ENCODE data around the gene CIART. TPM values are rescaled to one million over a fixed set of nuclear protein-coding genes. Genes with fewer than 3 reads are reported as not detected.
"Not testable (repeated sequence)": the region's sequence is repeated elsewhere in the genome, so short reads cannot be mapped to it uniquely, and the experiment has no call there.

CIART gene, protein sequence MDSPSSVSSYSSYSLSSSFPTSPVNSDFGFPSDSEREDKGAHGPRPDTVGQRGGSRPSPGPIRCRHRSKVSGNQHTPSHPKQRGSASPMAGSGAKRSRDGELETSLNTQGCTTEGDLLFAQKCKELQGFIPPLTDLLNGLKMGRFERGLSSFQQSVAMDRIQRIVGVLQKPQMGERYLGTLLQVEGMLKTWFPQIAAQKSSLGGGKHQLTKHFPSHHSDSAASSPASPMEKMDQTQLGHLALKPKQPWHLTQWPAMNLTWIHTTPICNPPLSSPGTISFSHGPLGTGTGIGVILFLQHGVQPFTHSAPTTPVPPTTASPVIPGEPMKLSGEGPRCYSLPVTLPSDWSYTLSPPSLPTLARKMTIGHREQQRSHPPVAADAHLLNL
- 2.1 TPM for total RNA-seq

GRCh38 chr1:150281758-150282557 is at the start of gene CIART:
TSS of gene CIART (plus strand) at chr1:150282554. CDS start at chr1:150283268, 714 bp downstream.
- DNase-seq: peak; percentile 98

GRCh38 chr1:150232921-150233320 is 49.4 kb upstream of the CIART start:
- DNase-seq: not testable (repeated sequence)

DNA sequence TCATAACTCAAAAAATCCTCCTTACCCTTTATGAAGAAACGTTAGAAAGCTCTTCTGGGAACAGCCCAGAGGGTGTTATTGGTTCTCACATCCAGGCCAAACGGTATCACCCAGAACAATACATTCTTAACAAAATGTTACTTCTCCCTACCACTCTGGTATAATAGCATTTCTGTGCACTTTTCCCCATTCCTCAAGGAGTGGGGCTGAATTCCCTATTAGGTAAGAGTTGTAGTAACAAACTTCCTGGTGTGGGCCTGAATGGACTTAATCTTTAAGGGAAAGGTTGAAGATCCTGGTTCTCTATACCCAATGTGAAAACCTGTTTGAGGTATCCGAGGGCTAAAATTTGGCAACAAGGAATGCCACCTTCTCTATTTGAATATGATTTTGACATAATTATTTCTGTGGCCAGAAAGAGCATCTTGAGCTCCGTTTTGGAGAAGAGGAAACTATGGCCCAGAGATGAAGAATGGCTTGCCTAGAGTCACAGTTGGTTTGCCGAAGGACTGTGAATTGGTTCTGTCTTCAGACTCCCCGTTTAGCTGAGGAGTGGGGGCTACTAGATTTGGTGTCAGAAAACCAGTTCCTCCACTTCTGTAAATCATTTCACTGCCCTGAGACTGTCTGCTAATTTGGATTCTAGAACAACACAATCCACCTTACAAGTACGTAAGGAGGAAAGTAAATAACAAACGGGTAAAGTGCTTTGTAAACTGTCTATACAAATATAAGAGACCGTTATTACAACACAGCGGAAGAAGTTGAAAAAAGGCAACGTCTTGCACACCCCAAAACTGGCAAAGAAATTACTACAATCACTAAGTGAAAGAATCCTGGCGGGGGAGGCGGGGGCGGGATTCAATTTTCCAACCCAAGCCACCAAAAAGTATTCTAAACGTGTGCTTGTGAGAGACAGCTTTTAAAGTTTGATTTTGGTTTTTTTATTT is 48.7 kb upstream of the CIART start:
- no peak for DNase-seq

DNA sequence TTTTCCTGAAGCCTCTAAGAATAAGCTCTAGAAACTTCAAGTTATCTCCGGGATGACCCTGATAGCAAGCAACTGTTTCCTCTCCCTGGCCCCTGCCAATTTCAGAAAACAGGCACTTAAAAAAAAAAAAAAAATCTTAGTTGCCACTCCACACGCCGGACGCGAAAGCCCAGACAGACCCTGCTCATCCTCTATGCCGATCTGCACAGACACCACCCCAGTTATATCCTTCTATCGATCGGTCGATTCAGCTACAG is 48.1 kb upstream of the CIART start:
- DNase-seq: no peak

DNA sequence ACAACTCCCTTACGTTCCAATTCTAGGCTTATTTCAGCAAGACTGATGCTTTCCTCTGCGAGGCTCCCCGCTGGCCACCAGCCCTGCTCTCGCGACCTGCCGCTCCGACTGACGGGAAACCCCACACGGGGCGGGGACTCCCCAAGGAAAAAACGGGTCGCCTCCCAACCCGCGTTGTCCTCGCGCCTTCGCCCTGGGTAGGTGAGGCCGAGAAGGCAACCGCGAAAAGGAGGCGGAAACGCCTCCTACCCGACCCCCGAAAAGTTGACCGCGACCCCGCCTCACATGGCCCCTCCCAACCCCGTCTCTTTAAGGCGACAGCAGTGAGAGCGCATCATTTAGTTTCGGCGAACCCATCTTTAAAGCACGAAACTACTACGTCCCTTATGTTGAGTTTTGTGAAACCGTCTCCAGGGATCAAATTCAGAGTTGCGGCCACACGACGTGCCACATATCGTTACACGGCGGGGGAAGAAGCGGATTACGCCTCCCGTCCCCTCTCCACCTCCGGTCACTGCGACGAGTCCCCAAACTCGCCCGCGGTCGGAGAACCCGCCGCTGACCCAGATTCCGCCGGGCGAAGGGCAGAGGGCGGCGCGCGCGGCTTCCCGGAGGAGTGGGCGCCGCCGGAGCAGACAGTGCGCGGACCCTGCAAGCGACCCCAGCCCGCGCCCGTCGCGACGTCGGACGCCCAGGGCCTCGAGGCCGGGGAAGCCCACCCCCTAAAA is 47.6 kb upstream of the CIART start:
- peak; percentile 77 for DNase-seq

- no peak for DNase-seq
Observed at GRCh38 chr1:150235294-150235851, 47.0 kb upstream of the CIART start.

DNA sequence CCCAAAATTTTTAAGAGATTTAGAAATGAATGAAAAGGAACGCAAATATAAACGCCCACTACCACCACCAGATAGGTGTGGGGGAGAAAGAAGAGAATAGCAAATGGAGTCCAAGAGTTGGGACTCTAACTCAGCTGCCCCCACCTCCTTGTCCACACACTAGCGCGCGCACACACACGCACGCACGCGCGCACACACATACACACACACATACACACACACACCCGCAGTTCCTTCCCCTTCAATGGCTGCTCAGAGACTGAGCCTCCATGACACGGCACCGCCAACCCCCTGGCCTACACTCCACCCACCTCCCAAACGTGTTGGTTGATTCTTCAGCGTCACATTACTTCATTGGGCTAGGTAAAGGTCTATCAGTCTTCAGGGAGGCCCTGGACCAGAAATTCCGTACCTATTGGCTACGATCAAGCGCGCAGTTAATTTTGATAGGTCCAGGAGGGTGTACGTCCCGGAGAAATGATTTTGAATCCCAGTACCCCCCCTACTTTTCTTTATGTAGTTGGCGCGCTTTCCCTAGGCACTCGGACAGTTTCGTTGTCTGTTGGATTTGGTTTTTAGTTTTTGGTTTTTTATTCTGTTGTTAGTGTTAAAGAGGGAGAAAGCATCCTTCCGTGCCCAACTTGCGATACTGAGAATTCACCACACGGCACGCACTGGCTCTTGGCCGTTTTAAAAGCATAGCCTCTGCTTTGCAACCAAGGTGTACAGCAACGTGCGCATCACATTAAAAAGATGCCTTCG is 46.3 kb upstream of the CIART start, which contains the start of gene ANP32E:
ANP32E (minus strand) TSS at position 261 of the 762 bp plus-strand sequence. CDS start 326 bp downstream, outside the sequence.
- DNase-seq: peak; percentile 100

DNA sequence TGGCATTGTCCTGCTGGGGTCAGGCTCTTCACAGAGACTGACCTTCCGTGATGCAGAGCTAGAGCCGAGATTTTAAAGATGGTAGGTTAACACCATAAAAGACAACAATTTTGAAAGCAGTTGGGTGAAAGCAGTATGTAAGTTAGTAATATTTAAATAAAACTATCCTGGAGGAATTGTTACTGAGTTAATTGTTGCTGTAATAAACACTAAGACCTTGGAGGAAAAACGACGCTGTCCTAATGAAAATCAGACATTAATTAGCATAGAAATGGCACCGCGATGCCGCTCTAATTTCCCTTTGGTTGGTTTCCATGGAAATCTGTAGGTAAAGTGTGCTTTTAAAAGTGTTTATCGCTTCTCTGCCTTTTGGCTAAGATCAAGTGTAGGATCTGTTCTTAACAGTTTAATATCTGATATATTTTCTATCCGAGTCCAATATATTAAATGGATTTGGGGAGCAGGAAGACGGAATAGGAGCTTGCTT is 45.7 kb upstream of the CIART start:
- DNase-seq: no peak

DNA sequence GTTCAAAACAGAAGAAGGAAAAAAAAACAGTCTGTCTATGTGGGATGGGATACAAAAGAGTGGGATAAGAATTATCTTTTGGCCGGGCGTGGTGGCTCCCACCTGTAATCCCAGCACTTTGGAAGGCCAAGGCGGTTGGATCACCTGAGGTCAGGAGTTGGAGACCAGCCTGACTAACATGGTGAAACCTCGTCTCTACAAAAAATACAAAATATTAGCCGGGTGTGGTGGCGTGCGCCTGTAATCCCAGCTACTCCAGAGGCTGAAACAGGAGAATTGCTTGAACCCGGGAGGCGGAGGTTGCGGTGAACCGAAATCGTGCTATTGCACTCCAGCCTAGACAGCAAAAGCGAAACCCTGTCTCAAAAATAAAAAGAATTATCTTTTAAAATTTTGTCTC is 45.2 kb upstream of the CIART start:
- not testable (repeated sequence) for DNase-seq

- no peak for DNase-seq
Observed at GRCh38 chr1:150237746-150238145, 44.6 kb upstream of the CIART start.

DNA sequence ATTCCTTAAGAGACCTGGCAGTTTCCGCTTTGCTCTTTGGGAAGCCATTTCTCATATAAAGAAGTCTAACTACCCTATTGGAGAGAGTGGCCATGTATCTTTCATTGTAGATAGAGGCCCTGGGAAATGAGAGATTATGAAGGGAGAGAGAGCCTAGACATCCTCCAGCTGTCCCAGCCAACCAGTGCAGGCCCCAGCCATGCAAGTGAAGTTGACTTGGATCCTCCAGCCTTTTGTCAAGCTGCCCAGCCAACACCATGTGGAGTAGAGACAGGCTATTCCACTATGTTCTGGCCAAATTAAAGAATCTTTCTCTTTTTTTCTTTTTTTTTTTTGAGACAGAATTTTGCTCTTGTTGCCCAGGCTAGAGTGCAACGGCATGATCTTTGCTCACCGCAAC is 39.4 kb upstream of the CIART start:
- no peak for DNase-seq

DNA sequence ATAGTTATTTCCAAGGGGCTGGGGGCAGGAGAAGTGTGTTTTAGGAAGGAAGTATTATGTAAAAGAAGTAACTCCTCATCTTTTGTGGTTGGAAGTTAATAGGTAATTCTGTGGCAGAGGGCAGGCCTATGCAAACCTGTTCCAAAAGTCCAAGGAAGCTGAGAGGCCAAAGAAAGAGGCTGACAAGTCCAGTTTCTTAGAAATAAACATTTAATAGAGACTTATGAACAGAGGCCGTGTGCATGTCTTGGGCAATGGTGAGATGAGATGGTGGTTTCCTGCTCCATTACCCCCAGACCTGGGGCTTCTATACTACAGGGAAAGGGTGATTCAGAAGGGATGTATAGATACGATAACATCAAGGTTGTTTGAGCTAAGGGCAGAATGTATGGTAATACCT is 32.4 kb upstream of the CIART start:
- no peak for DNase-seq

GRCh38 chr1:150256198-150256553 is 26.2 kb upstream of the CIART start:
- DNase-seq: no peak

DNA sequence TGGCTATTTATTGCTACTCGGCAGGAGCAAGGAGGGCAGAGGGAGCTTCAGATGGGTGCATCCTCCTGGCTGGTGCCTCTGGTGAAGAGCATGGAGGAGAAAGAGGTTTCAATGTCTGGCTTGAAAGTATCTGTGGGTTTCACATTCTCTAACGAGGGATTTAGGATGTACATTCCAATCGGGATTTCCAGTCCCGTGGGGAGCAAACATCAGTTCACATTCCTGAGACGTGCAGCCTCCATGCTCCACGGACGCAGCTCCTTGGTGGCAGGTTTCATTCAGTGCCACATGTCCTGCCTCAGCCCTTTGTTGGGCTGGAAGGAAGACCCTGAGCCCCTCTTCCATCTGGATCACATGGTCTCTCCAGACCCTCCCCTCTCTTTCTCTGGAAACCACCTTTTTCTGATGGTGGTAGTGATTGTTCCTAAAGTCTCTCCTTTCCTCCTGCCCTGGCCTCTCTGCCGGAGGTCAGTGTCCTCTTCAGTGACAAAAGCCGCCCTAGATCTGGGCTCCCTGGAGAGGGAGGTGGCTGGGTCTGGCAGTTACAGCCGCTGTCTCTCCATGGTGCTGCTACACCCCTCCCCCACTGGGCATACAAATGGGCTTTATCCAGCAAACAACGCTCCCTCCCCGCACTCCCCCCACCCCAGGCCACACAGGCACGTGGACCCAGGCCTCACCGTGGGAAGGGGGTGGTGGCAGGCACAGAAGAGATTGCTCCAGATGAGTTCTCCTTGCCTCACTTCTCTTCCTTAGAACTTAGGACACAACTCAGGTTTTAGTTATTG is 25.6 kb upstream of the CIART start:
- DNase-seq: no peak

- no peak for DNase-seq
Observed at GRCh38 chr1:150257624-150258585, 24.4 kb upstream of the CIART start, which contains the start of gene CA14. TSS of gene CA14 (plus strand) at chr1:150257774. CDS start at chr1:150258129, 355 bp downstream.

DNA sequence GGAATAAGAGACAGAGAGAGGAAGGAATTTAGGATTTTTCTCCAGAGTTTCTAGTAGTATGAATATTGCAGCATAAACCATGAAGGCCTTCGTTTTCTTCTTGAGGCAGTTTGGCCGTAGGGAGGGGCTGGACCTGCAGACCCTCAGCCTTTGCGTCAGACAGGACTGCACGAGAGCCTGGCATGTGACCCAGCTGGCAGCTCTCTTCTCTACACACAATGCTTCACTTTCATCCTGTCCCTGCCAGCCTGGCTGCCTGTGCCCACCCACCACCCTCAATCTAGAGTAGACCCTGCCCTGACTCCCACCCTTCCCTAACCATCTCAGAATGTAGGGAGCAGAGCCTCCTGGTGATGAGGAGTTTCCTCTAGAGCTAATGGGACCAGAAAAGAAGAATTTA is 23.1 kb upstream of the CIART start:
- DNase-seq: no peak

- no peak for DNase-seq
Observed at GRCh38 chr1:150259758-150260669, 22.3 kb upstream of the CIART start.
